Activated CD8-positive, alpha-beta memory T cell treated with anti-CD3 and anti-CD28 coated beads, Interleukin-2, amount 50 U/mL, for 1 hour (primary cell): ENCODE results near the gene ALK.
"Not testable (repeated sequence)": the region's sequence is repeated elsewhere in the genome, so short reads cannot be mapped to it uniquely, and the experiment has no call there.

Experiments used
- DNase-seq: peaks from one replicate; pipeline ENCODE4 v3.0.0-alpha.2; 2020; ENCODE audit errors: extremely low read depth

ALK gene

GRCh38 chr2:29841386-29842004 is 79.9 kb downstream of the ALK start:
- DNase-seq: no peak

GRCh38 chr2:29839306-29839705 is 82.1 kb downstream of the ALK start:
- DNase-seq: no peak

- DNase-seq: no peak
These were observed 83.5 kb downstream of the ALK start for GRCh38 chr2:29837925-29838324.

GRCh38 chr2:29834624-29835023 is 86.8 kb downstream of the ALK start:
- DNase-seq: no peak

GRCh38 chr2:29834036-29834540 is 87.3 kb downstream of the ALK start:
- no peak for DNase-seq

- DNase-seq: no peak
These were observed 89.8 kb downstream of the ALK start for GRCh38 chr2:29831560-29831959.

GRCh38 chr2:29829841-29830240 is 91.5 kb downstream of the ALK start:
- DNase-seq: no peak

GRCh38 chr2:29824145-29824544 is 97.2 kb downstream of the ALK start:
- DNase-seq: not testable (repeated sequence)

- no peak for DNase-seq
These were observed 99.8 kb downstream of the ALK start for GRCh38 chr2:29821591-29821990.

GRCh38 chr2:29819570-29819969 is 101.8 kb downstream of the ALK start:
- no peak for DNase-seq

GRCh38 chr2:29817801-29818680 is 103.3 kb downstream of the ALK start:
- DNase-seq: no peak

GRCh38 chr2:29817299-29817698 is 104.1 kb downstream of the ALK start:
- DNase-seq: no peak

- no peak for DNase-seq
These were observed 104.7 kb downstream of the ALK start for GRCh38 chr2:29816651-29817050.

- DNase-seq: no peak
These were observed 110.0 kb downstream of the ALK start for GRCh38 chr2:29811378-29811777.

GRCh38 chr2:29810956-29811355 is 110.4 kb downstream of the ALK start:
- no peak for DNase-seq

GRCh38 chr2:29808321-29808720 is 113.1 kb downstream of the ALK start:
- DNase-seq: no peak

- no peak for DNase-seq
These were observed 114.3 kb downstream of the ALK start for GRCh38 chr2:29807082-29807481.

GRCh38 chr2:29806461-29806860 is 114.9 kb downstream of the ALK start:
- DNase-seq: no peak

GRCh38 chr2:29804671-29805070 is 116.7 kb downstream of the ALK start:
- DNase-seq: no peak

- no peak for DNase-seq
These were observed 117.8 kb downstream of the ALK start for GRCh38 chr2:29803537-29803936.

GRCh38 chr2:29802986-29803385 is 118.4 kb downstream of the ALK start:
- no peak for DNase-seq

GRCh38 chr2:29799628-29800027 is 121.8 kb downstream of the ALK start:
- no peak for DNase-seq

GRCh38 chr2:29797916-29798315 is 123.5 kb downstream of the ALK start:
- no peak for DNase-seq
